SK-N-SH treated with all-trans-retinoic acid at 6 μM for 48 hours (cell line): ENCODE results near the gene CDK5RAP2.
A peak's percentile ranks its signal among the peaks of the same experiment; 100 is the strongest.

Experiments used
- ATAC-seq: fragments of 200-7000 bp; cut with Tn5 transposase; 3 replicates; pipeline ENCODE4 v1.9.1; 2020; ENCODE audit warnings: mild to moderate bottlenecking, moderate library complexity
- ARNTL ChIP-seq: fragments of 450-650 bp; formaldehyde crosslinking; IDR thresholded peaks from 2 replicates; pipeline ENCODE4 v1.5.0; 2020; ENCODE audit warnings: low read depth, mild to moderate bottlenecking, moderate library complexity, borderline replicate concordance
- BACH2 ChIP-seq: fragments of 250-450 bp; sonication (Bioruptor Pico); IDR thresholded peaks from 2 replicates; pipeline ENCODE4 v1.9.0; 2021; ENCODE audit warnings: mild to moderate bottlenecking, borderline replicate concordance
- CREB5 ChIP-seq: fragments of 250-450 bp; sonication (Bioruptor Pico); IDR thresholded peaks from 2 replicates; pipeline ENCODE4 v1.5.1; 2020; ENCODE audit warnings: low read depth, mild to moderate bottlenecking, moderate library complexity
- CSDC2 ChIP-seq: fragments of 250-450 bp; sonication (Bioruptor Pico); IDR thresholded peaks from 2 replicates; pipeline ENCODE4 v1.5.0; 2020; ENCODE audit warnings: mild to moderate bottlenecking, moderate library complexity
- ESRRG ChIP-seq: fragments of 250-450 bp; sonication (Bioruptor Pico); IDR thresholded peaks from 2 replicates; pipeline ENCODE4 v1.6.1; 2021; ENCODE audit warnings: mild to moderate bottlenecking
- GLIS3 ChIP-seq: fragments of 250-450 bp; sonication (Bioruptor Pico); IDR thresholded peaks from 2 replicates; pipeline ENCODE4 v1.5.0; 2020; ENCODE audit warnings: mild to moderate bottlenecking, moderate library complexity
- ISL1 ChIP-seq: fragments of 250-450 bp; sonication (Bioruptor Pico); IDR thresholded peaks from 2 replicates; pipeline ENCODE4 v2.1.2; 2022; ENCODE audit warnings: mild to moderate bottlenecking, moderate library complexity
- OSR1 ChIP-seq: fragments of 250-450 bp; sonication (Bioruptor Pico); IDR thresholded peaks from 2 replicates; pipeline ENCODE4 v1.8.0; 2022; ENCODE audit warnings: moderate library complexity, mild to moderate bottlenecking, inconsistent platforms
- PATZ1 ChIP-seq: fragments of 250-450 bp; sonication (Bioruptor Pico); IDR thresholded peaks from 2 replicates; pipeline ENCODE4 v1.8.0; 2020; ENCODE audit warnings: mild to moderate bottlenecking, moderate library complexity, borderline replicate concordance
- PPARA ChIP-seq: fragments of 250-450 bp; sonication (Bioruptor Pico); IDR thresholded peaks from 2 replicates; pipeline ENCODE4 v1.5.0; 2020; ENCODE audit warnings: mild to moderate bottlenecking, borderline replicate concordance
- RARB ChIP-seq: fragments of 250-450 bp; sonication (Bioruptor Pico); IDR thresholded peaks from 2 replicates; pipeline ENCODE4 v1.8.0; 2021; ENCODE audit warnings: mild to moderate bottlenecking, moderate library complexity
- SNAI2 ChIP-seq: fragments of 250-450 bp; sonication (Bioruptor Pico); IDR thresholded peaks from 2 replicates; pipeline ENCODE4 v1.5.0; 2020; ENCODE audit warnings: mild to moderate bottlenecking, moderate library complexity
- TCF4 ChIP-seq: fragments of 250-450 bp; sonication (Bioruptor Pico); IDR thresholded peaks from 2 replicates; pipeline ENCODE4 v1.8.0; 2021; ENCODE audit warnings: mild to moderate bottlenecking, moderate library complexity, borderline replicate concordance
- TOX ChIP-seq: fragments of 250-450 bp; sonication (Bioruptor Pico); IDR thresholded peaks from 2 replicates; pipeline ENCODE4 v1.8.0; 2021; ENCODE audit warnings: mild to moderate bottlenecking, moderate library complexity, borderline replicate concordance
- ZC3H10 ChIP-seq: fragments of 250-450 bp; sonication (Bioruptor Pico); IDR thresholded peaks from 2 replicates; pipeline ENCODE4 v1.5.1; 2021; ENCODE audit warnings: mild to moderate bottlenecking, moderate library complexity
- ZFP3 ChIP-seq: fragments of 250-450 bp; sonication (Bioruptor Pico); IDR thresholded peaks from 2 replicates; pipeline ENCODE4 v1.5.0; 2020; ENCODE audit warnings: mild to moderate bottlenecking, moderate library complexity
- ZFP30 ChIP-seq: fragments of 450-650 bp; formaldehyde crosslinking; IDR thresholded peaks from 2 replicates; pipeline ENCODE4 v1.5.0; 2022; ENCODE audit warnings: mild to moderate bottlenecking, moderate library complexity
- ZNF565 ChIP-seq: fragments of 450-650 bp; formaldehyde crosslinking; conservative IDR thresholded peaks from 2 replicates; pipeline ENCODE4 v1.5.0; 2020; ENCODE audit warnings: low read depth, mild to moderate bottlenecking, moderate library complexity
- ZNF70 ChIP-seq: fragments of 450-650 bp; formaldehyde crosslinking; IDR thresholded peaks from 2 replicates; pipeline ENCODE4 v1.5.0; 2020; ENCODE audit warnings: mild to moderate bottlenecking, moderate library complexity
- ZNF8 ChIP-seq: fragments of 450-650 bp; formaldehyde crosslinking; IDR thresholded peaks from 2 replicates; pipeline ENCODE4 v1.5.0; 2020; ENCODE audit warnings: mild to moderate bottlenecking, moderate library complexity
- TF ChIP-seq, protein P1 (sequence below): fragments of 250-450 bp; sonication (Bioruptor Pico); IDR thresholded peaks from 2 replicates; pipeline ENCODE4 v1.5.1; 2021; ENCODE audit warnings: mild to moderate bottlenecking, moderate library complexity
- TF ChIP-seq, protein P2 (sequence below): fragments of 250-450 bp; sonication (Bioruptor Pico); IDR thresholded peaks from 2 replicates; pipeline ENCODE4 v1.5.0; 2020; ENCODE audit warnings: mild to moderate bottlenecking, moderate library complexity

Gene CDK5RAP2

DNA sequence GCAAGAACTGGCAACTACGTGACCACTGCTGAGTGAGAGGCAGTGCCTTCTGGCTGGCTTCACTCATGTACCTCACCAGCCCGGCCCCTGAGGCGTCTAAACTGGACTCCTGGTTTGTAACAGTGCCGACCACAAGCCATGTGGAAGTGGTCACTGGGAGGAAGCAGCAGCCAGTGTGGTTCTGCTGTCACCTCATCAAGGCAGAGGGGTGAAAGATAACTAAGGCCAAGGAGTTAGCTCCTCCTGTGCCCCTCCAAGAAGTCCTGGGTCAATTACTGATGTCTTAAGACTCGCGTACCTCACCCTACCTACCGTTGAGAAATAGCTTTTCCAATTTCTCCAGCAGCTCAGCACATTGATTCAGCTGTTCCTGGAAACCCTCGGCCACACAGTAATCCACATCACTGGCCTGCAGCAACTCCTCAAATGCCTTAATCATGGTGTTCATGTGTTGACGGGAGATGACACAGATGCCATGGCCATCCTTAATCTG, 142.9 kb downstream of the CDK5RAP2 start:
- no peak for ATAC-seq
- TF ChIP-seq ZFP30 = no peak
- no peak for TF ChIP-seq TCF4 (CRISPR knock-in tag)
- no peak for TF ChIP-seq ZNF70 (CRISPR knock-in tag)
- TF ChIP-seq ZC3H10 = no peak
- TF ChIP-seq ESRRG (CRISPR knock-in tag) = no peak
- no peak for TF ChIP-seq ARNTL (CRISPR knock-in tag)
- TF ChIP-seq CREB5 (CRISPR knock-in tag) = no peak
- no peak for TF ChIP-seq GLIS3
- no peak for TF ChIP-seq PPARA (CRISPR knock-in tag)
- no peak for TF ChIP-seq CSDC2 (CRISPR knock-in tag)
- no peak for TF ChIP-seq RARB (CRISPR knock-in tag)

DNA sequence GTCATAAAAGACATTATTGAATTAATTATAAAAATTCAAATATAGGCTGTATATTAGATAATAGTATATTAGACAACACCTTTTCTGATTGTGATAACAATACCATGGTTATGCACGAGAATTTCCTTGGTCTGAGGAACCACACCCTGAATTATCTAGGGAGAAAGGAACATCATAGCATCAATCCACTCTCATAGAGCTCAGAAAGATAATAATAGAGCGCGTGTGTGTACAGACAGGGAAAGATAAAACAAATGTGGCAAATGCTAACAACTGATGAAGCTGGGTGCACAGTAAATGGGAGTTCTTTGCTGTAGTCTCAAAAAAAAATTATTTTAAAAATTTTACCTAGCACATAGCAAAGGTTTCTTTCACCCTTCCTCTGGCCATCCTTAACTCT, 143.5 kb downstream of the CDK5RAP2 start:
- TF ChIP-seq ZFP3 (CRISPR knock-in tag) (no peak), RARB (CRISPR knock-in tag) (no peak), SNAI2 (CRISPR knock-in tag) (no peak), OSR1 (CRISPR knock-in tag) (no peak)
- TF ChIP-seq, protein P1, sequence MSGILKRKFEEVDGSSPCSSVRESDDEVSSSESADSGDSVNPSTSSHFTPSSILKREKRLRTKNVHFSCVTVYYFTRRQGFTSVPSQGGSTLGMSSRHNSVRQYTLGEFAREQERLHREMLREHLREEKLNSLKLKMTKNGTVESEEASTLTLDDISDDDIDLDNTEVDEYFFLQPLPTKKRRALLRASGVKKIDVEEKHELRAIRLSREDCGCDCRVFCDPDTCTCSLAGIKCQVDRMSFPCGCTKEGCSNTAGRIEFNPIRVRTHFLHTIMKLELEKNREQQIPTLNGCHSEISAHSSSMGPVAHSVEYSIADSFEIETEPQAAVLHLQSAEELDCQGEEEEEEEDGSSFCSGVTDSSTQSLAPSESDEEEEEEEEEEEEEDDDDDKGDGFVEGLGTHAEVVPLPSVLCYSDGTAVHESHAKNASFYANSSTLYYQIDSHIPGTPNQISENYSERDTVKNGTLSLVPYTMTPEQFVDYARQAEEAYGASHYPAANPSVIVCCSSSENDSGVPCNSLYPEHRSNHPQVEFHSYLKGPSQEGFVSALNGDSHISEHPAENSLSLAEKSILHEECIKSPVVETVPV (CRISPR knock-in tag) = no peak
- no peak for ATAC-seq

GRCh38 chr9:120435091-120435490, 144.9 kb downstream of the CDK5RAP2 start:
- no peak for ATAC-seq
- TF ChIP-seq ESRRG (CRISPR knock-in tag) (no peak), PATZ1 (CRISPR knock-in tag) (no peak), ISL1 (CRISPR knock-in tag) (no peak), ZNF70 (CRISPR knock-in tag) (no peak), GLIS3 (no peak), ARNTL (CRISPR knock-in tag) (no peak), TCF4 (CRISPR knock-in tag) (no peak), OSR1 (CRISPR knock-in tag) (no peak), PPARA (CRISPR knock-in tag) (no peak), BACH2 (CRISPR knock-in tag) (no peak)
- TF ChIP-seq, all 23 proteins: peak for 0

DNA sequence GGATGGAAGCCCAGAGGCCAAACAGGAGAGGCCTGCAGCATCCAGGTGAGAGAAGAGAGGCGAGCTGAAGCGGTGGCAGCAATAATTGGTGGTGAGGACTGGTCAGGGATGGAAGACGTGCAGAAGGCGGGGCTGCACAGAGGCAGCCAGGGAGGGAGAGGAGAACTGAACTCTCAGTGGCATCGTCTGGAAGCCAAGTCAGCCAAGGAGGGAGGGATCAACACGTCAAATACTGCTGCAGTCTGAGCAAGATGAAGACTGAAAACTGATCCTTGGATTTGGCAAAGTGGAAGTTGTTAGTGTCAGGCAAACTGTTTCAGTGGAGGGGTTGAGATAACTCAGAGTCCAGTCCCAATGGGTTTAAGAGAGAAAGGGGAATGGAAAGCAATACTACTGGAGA, 145.4 kb downstream of the CDK5RAP2 start:
- peak; percentile 54; the same call in 2 of the 3 replicates for ATAC-seq
- TF ChIP-seq GLIS3 (no peak), TCF4 (CRISPR knock-in tag) (no peak)
- TF ChIP-seq, all 23 proteins: peak for 0

- TF ChIP-seq ZNF8 (CRISPR knock-in tag) = no peak
- TF ChIP-seq ARNTL (CRISPR knock-in tag) = no peak
- TF ChIP-seq SNAI2 (CRISPR knock-in tag) = no peak
- TF ChIP-seq, protein P2, sequence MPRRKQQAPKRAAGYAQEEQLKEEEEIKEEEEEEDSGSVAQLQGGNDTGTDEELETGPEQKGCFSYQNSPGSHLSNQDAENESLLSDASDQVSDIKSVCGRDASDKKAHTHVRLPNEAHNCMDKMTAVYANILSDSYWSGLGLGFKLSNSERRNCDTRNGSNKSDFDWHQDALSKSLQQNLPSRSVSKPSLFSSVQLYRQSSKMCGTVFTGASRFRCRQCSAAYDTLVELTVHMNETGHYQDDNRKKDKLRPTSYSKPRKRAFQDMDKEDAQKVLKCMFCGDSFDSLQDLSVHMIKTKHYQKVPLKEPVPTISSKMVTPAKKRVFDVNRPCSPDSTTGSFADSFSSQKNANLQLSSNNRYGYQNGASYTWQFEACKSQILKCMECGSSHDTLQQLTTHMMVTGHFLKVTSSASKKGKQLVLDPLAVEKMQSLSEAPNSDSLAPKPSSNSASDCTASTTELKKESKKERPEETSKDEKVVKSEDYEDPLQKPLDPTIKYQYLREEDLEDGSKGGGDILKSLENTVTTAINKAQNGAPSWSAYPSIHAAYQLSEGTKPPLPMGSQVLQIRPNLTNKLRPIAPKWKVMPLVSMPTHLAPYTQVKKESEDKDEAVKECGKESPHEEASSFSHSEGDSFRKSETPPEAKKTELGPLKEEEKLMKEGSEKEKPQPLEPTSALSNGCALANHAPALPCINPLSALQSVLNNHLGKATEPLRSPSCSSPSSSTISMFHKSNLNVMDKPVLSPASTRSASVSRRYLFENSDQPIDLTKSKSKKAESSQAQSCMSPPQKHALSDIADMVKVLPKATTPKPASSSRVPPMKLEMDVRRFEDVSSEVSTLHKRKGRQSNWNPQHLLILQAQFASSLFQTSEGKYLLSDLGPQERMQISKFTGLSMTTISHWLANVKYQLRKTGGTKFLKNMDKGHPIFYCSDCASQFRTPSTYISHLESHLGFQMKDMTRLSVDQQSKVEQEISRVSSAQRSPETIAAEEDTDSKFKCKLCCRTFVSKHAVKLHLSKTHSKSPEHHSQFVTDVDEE (CRISPR knock-in tag) = no peak
- no peak for TF ChIP-seq PATZ1 (CRISPR knock-in tag)
- no peak for TF ChIP-seq TOX (CRISPR knock-in tag)
- TF ChIP-seq ZNF565 (CRISPR knock-in tag) = no peak
- TF ChIP-seq ZNF70 (CRISPR knock-in tag) = no peak
- no peak for TF ChIP-seq ZFP3 (CRISPR knock-in tag)
- no peak for TF ChIP-seq ZFP30
- TF ChIP-seq ISL1 (CRISPR knock-in tag) = no peak
- no peak for TF ChIP-seq PPARA (CRISPR knock-in tag)
- no peak for TF ChIP-seq TCF4 (CRISPR knock-in tag)
- TF ChIP-seq GLIS3 = no peak
- no peak for TF ChIP-seq OSR1 (CRISPR knock-in tag)
- ATAC-seq = no peak
These were observed 146.3 kb downstream of the CDK5RAP2 start for GRCh38 chr9:120433701-120434100.
